GM18505 (cell line): ENCODE results near the gene DNASE2.

ENCODE experiments used
- ATAC-seq: cut with Tn5 transposase; IDR thresholded peaks from one replicate; pipeline ENCODE4 v1.9.1; 2021; ENCODE audit not compliant: unreplicated experiment
- POLR2A ChIP-seq: IDR thresholded peaks from 4 replicates; pipeline ENCODE4 v1.6.1; 2011; ENCODE audit warnings: borderline replicate concordance; ENCODE audit not compliant: insufficient read depth, insufficient read length; ENCODE audit errors: extremely low read depth

The DNASE2 gene

DNA sequence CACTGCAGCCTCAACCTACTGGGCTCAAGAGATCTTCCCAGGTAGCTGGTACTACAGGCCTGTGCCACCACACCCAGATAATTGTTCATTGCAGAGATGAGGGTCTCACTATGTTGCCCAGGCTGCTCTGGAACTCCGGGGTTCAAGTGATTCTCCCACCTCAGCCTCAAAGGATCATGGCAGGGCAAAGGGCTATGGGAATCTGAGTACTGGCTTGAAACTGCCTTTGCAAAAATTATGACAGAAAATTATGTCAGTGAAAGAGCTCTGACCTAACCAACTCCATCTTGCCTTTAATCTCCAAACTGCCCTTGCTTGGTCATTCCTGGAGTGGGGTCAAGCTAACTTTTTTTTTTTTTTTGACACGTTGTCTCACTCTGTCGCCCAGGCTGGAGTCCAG lies 1.3 kb upstream of the DNASE2 start:
- TF ChIP-seq POLR2A: no peak
- ATAC-seq: no peak

GRCh38 chr19:12880551-12881171 lies 588 bp downstream of the DNASE2 start:
- ATAC-seq: peak; percentile 16
- no peak for TF ChIP-seq POLR2A

DNA sequence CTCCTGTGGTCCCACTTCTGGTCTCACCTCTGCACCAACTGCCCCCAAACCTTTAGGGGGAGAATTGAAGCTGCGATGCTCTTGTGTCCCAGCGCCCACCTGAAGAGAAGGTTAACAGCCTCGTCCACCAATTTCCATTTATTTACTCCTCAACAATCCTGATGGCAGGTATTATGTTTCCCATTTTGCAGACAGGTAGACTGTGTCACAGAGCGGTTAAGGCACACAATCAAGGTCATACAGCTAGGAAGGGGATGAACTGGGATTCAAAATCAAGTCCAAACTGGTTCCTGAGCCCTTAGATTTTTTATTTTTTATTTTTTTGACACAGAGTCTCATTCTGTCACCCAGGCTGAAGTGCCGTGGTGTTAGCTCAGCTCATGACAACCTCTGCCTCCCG lies 6.2 kb downstream of the DNASE2 start:
- no peak for TF ChIP-seq POLR2A
- ATAC-seq: no peak

DNA sequence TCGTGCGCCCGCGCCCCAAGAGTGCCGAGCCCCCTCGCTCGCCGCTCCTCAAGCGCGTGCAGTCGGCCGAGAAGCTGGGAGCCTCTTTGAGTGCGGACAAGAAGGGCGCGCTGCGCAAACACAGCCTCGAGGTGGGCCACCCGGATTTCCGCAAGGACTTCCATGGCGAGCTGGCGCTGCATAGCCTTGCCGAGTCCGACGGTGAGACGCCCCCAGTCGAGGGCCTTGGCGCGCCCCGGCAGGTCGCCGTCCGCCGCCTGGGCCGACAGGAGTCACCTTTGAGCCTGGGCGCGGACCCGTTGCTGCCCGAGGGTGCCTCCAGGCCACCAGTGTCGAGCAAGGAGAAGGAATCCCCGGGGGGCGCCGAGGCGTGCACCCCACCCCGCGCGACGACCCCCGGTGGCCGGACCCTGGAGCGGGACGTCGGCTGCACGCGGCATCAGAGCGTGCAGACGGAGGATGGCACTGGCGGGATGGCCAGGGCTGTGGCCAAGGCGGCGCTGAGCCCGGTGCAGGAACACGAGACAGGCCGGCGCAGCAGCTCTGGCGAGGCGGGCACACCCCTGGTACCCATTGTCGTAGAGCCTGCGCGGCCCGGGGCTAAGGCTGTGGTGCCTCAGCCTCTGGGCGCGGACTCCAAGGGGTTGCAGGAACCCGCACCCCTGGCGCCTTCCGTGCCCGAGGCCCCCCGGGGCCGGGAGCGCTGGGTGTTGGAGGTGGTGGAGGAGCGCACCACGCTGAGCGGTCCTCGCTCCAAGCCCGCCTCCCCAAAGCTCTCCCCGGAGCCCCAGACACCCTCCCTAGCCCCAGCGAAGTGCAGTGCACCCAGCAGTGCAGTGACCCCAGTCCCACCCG lies 7.1 kb downstream of the DNASE2 start:
- no peak for ATAC-seq
- TF ChIP-seq POLR2A: no peak

- TF ChIP-seq POLR2A: no peak
- no peak for ATAC-seq
Measured at GRCh38 chr19:12872941-12873890, 8.0 kb downstream of the DNASE2 start.

- no peak for ATAC-seq
- no peak for TF ChIP-seq POLR2A
Measured at GRCh38 chr19:12872255-12872654, 9.0 kb downstream of the DNASE2 start.

GRCh38 chr19:12871681-12872080 lies 9.6 kb downstream of the DNASE2 start:
- no peak for TF ChIP-seq POLR2A
- ATAC-seq: no peak

DNA sequence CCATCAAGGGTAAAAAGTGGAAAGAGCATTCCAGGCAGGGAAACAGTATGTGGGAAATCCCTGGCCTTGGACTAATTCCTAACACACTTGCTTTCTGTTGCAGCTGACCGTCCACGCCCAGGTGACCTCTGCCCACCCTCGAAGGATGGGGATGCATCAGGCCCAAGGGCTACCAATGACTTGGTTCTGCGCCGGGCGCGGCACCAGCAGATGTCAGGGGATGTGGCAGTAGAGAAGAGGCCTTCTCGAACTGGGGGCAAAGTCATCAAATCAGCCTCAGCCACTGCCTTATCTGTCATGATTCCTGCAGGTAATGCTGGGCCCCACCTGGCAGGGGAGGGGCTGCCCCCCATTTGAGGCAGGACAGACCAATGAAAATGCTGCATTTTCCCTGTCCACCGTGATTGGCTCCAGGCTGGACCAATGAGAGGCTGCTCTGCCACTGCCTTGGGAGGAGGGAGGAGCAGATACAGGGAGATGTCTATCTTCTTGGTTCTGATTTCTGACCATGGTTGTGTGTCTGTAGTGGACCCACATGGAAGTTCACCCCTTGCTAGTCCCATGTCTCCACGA lies 12.6 kb downstream of the DNASE2 start:
- ATAC-seq: no peak

GRCh38 chr19:12867120-12868099 lies 13.8 kb downstream of the DNASE2 start:
- ATAC-seq: peak; percentile 65
- TF ChIP-seq POLR2A: peak; percentile 58

More for the DNA sequence above, 12.6 kb downstream of the DNASE2 start:
- no peak for TF ChIP-seq POLR2A

DNA sequence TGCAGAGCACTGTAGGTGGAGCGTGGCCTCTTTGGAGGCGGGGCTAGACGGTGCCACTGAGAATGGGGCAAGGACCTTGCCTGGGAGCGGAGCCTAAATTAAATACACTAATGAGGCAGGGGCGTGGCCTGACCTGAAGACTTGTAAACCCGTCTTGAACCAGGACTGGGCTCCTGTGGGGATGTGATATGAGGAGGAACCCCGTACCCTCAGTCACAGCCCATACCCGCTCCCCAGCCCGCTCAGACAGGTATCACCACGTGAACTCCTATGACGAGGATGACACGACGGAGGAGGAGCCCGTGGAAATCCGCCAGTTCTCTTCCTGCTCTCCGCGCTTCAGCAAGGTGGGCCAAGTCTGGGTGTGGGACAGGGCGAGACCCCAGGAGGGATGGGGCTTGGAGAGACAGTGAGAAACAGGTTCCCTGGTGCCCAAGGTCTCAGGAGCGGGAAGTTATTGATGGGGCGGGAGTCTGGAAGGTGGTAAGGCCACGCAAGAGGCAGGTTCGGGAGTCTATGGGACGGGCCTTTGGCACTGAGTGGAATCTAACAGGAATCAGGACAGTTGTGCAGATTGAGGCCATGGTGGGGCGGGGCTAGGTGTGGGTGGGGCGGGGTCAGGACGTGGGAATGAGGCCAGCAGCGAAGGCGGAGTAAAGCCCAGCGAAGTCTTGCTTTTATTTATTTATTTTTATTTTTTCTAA lies 14.7 kb downstream of the DNASE2 start:
- no peak for ATAC-seq

GRCh38 chr19:12865746-12866415 lies 15.4 kb downstream of the DNASE2 start:
- TF ChIP-seq POLR2A: no peak
- no peak for ATAC-seq

More for the DNA sequence above, 14.7 kb downstream of the DNASE2 start:
- TF ChIP-seq POLR2A: no peak
